GM12878 (cell line): ENCODE results near the gene RTP3. TPM values are rescaled to one million over a fixed set of nuclear protein-coding genes. Genes with fewer than 3 reads are reported as not detected.

ENCODE experiments used
- EGR1 ChIP-seq, 2 experiments: IDR thresholded peaks; 1 replicate in 1 of 2; 2 replicates in 1 of 2; pipeline ENCODE4 v1.6.1; 2011 to 2012; ENCODE audit warnings: low read depth in 2 of 2, low read length in 2 of 2, borderline replicate concordance in 1 of 2, mild to moderate bottlenecking in 1 of 2, moderate library complexity in 1 of 2
- IKZF2 ChIP-seq, 2 experiments: fragments of 450-650 bp; IDR thresholded peaks; 2 replicates each; pipeline ENCODE4 v1.6.1; 2017; ENCODE audit warnings: mild to moderate bottlenecking in 2 of 2, moderate library complexity in 2 of 2
- IRF3 ChIP-seq: fragments of 450-650 bp; IDR thresholded peaks from 2 replicates; pipeline ENCODE4 v1.6.1; 2014; ENCODE audit warnings: mild to moderate bottlenecking
- KDM1A ChIP-seq: fragments of 200-600 bp; sonication (generic); IDR thresholded peaks from 2 replicates; pipeline ENCODE4 v1.6.1; 2016; ENCODE audit warnings: borderline replicate concordance
- LARP7 ChIP-seq: fragments of 450-650 bp; IDR thresholded peaks from 2 replicates; pipeline ENCODE4 v1.6.1; 2017; ENCODE audit warnings: mild to moderate bottlenecking
- NFIC ChIP-seq: IDR thresholded peaks from 2 replicates; pipeline ENCODE4 v1.6.1; 2012; ENCODE audit warnings: low read depth, mild to moderate bottlenecking, inconsistent platforms, low read length, moderate library complexity
- RAD21 ChIP-seq: IDR thresholded peaks from 2 replicates; pipeline ENCODE4 v1.6.1; 2011; ENCODE audit warnings: mild to moderate bottlenecking, low read depth, low read length, moderate library complexity; ENCODE audit not compliant: insufficient read depth
- ZNF217 ChIP-seq: fragments of 450-650 bp; IDR thresholded peaks from 2 replicates; pipeline ENCODE4 v1.6.1; 2017; ENCODE audit warnings: antibody characterized with exemption, mild to moderate bottlenecking
- ZNF592 ChIP-seq: fragments of 450-650 bp; IDR thresholded peaks from 2 replicates; pipeline ENCODE4 v1.6.1; 2017; ENCODE audit warnings: mild to moderate bottlenecking, moderate library complexity
- polyA plus RNA-seq, 11 experiments: library from polyadenylated mRNA; depleted of rRNA in 4 of 11; unstranded in 6 of 11; stranded (reverse) in 5 of 11; fragments of >200 nt; fragmentation: Nextera tagmentation in 4 of 11; fragmentation: Illumina TruSeq in 1 of 11; extraction: Ambion mirVana in 4 of 11; extraction: Trizol in 1 of 11; gene quantifications; 1 replicate in 1 of 11; 2 replicates in 10 of 11; pipeline versions ENCODE4 v1.2.1 to v1.2.3, GENCODE V29; 2011 to 2016; ENCODE audit warnings: inconsistent platforms in 2 of 11, missing spikeins in 2 of 11, low read depth in 1 of 11
- total RNA-seq, 4 experiments: library from RNA; depleted of rRNA in 3 of 4; stranded (reverse); fragments of >200 nt in 3 of 4; fragmentation: Illumina TruSeq in 1 of 4; extraction: Trizol in 1 of 4; gene quantifications; 2 replicates each; pipeline versions ENCODE4 v1.2.1 to v1.2.3, GENCODE V29; 2013 to 2021

RTP3 gene
- total and polyA plus RNA-seq, 10 of the 15 experiments (the other 5 are each of a cell fraction or from before 2014, with no cell fraction given), result 0.06 TPM; not detected in 9

- TF ChIP-seq EGR1 (IDR thresholded peaks at IDR 0.05; ENCODE audit: borderline replicate concordance in 1 of 2, low read depth in 2 of 2, low read length in 2 of 2) (no peak), NFIC (no peak), KDM1A (no peak), IKZF2 (IDR thresholded peaks at IDR 0.05) (no peak), ZNF217 (no peak), ZNF592 (no peak), LARP7 (no peak), RAD21 (no peak), IRF3 (no peak)
- TF ChIP-seq, all 136 proteins: peak for 0
Observed at GRCh38 chr3:46542344-46542743, 44.6 kb downstream of the RTP3 start (continued).
